HCT116 (cell line): ENCODE data around the gene UVRAG. TPM values are rescaled to one million over a fixed set of nuclear protein-coding genes. Genes with fewer than 3 reads are reported as not detected.

Source experiments
- ATAC-seq: fragments of 200-7000 bp; cut with Tn5 transposase; 2 replicates; pipeline ENCODE4 v1.9.1; 2020; ENCODE audit warnings: mild to moderate bottlenecking, moderate library complexity
- BruUV-seq: library from RNA; stranded (reverse); fragments of 400-500 nt; replicated peaks from 2 replicates; lab custom pipeline; 2021; lab: Mats Ljungman, UMichigan
- CTCF ChIA-PET: fragments of 300-600 bp; sonication (Branson Sonifier 250); formaldehyde crosslinking; loops from one replicate; lab custom pipeline; 2021; ENCODE audit warnings: antibody characterized with exemption; lab: Charles Lee
- POLR2A ChIA-PET: fragments of 300-600, 350-600 bp; sonication (Branson Sonifier 250); formaldehyde crosslinking; loops from one replicate; lab custom pipeline; 2021; ENCODE audit warnings: antibody characterized with exemption; lab: Charles Lee
- RAD21 ChIA-PET, 2 experiments: fragments of 300-600 bp; sonication (Branson Sonifier 250); formaldehyde crosslinking; loops; one replicate each; lab custom pipeline; 2023; ENCODE audit warnings: low total read pairs in 2 of 2; ENCODE audit not compliant: uncharacterized antibody in 2 of 2, unreplicated experiment in 2 of 2, low non-redundant PET in 1 of 2; lab: Charles Lee
- DNase-seq: peaks from one replicate; pipeline ENCODE4 v3.0.0-alpha.2; 2010; ENCODE audit warnings: low read depth, low spot score
- H2AFZ ChIP-seq: fragments of 200-600 bp; shearing (Covaris generic), sonication (generic); 2 replicates; pipeline ENCODE4 v1.6.1; 2017; ENCODE audit warnings: low read depth, mixed run types, mixed read lengths, antibody characterized with exemption, low read length; ENCODE audit not compliant: poor library complexity, severe bottlenecking
- H3K27ac ChIP-seq: 2 replicates; pipeline ENCODE4 v1.5.1; 2012; ENCODE audit warnings: low read depth, low read length
- H3K27me3 ChIP-seq: fragments of 200-600 bp; sonication (generic); 2 replicates; pipeline ENCODE4 v1.6.1; 2016; ENCODE audit warnings: mixed run types, low read length, mixed read lengths; ENCODE audit not compliant: insufficient read depth
- H3K36me3 ChIP-seq, 2 experiments: fragments of 200-500 bp in 1 of 2; fragments of 200-600 bp in 1 of 2; sonication (Bioruptor generic) in 1 of 2; sonication (generic) in 1 of 2; 2 replicates each; pipeline versions ENCODE4 v1.5.1 to v1.6.1; 2014 to 2016; ENCODE audit warnings: low read length in 2 of 2, inconsistent platforms in 1 of 2, mixed read lengths in 1 of 2, mixed run types in 1 of 2; ENCODE audit not compliant: insufficient read depth in 2 of 2, control insufficient read depth in 1 of 2
- H3K4me1 ChIP-seq, 2 experiments: fragments of 200-600 bp in 1 of 2; sonication (generic) in 1 of 2; 2 replicates each; pipeline versions ENCODE4 v1.5.1 to v1.6.1; 2012 to 2017; ENCODE audit warnings: low read length in 2 of 2, inconsistent platforms in 1 of 2, mild to moderate bottlenecking in 1 of 2, mixed read lengths in 1 of 2, mixed run types in 1 of 2, moderate library complexity in 1 of 2; ENCODE audit not compliant: insufficient read depth in 2 of 2, control insufficient read depth in 1 of 2
- H3K4me2 ChIP-seq: fragments of 200-600 bp; sonication (generic); 2 replicates; pipeline ENCODE4 v1.6.1; 2017; ENCODE audit warnings: mixed run types, low read length, mixed read lengths
- H3K4me3 ChIP-seq, 2 experiments: fragments of 200-600 bp in 1 of 2; sonication (generic) in 1 of 2; replicated peaks in 1 of 2; 2 replicates each; pipeline ENCODE4 v1.5.1; 2011 to 2016; ENCODE audit warnings: low read length in 2 of 2, control low read depth in 1 of 2, low read depth in 1 of 2, mild to moderate bottlenecking in 1 of 2, mixed read lengths in 1 of 2, mixed run types in 1 of 2
- H3K79me2 ChIP-seq: fragments of 200-600 bp; sonication (generic); 2 replicates; pipeline ENCODE4 v1.6.1; 2017; ENCODE audit warnings: mild to moderate bottlenecking, mixed run types, low read length, moderate library complexity, mixed read lengths; ENCODE audit not compliant: insufficient read depth
- H3K9ac ChIP-seq: fragments of 200-600 bp; sonication (generic); 2 replicates; pipeline ENCODE4 v1.6.1; 2016; ENCODE audit warnings: low read length, mixed read lengths
- H3K9me2 ChIP-seq: fragments of 200-600 bp; sonication (generic), shearing (Covaris generic); 2 replicates; pipeline ENCODE4 v1.6.1; 2017; ENCODE audit warnings: mixed run types, mild to moderate bottlenecking, moderate library complexity; ENCODE audit not compliant: insufficient read depth
- H3K9me3 ChIP-seq, 2 experiments: fragments of 200-500 bp in 1 of 2; fragments of 200-600 bp in 1 of 2; sonication (Bioruptor generic) in 1 of 2; sonication (generic) in 1 of 2; 2 replicates each; pipeline ENCODE4 v1.6.1; 2014 to 2017; ENCODE audit warnings: low read length in 2 of 2, mixed read lengths in 2 of 2, inconsistent platforms in 1 of 2, low read depth in 1 of 2, mild to moderate bottlenecking in 1 of 2, mixed run types in 1 of 2, moderate library complexity in 1 of 2; ENCODE audit not compliant: control insufficient read depth in 1 of 2, insufficient read depth in 1 of 2
- H4K20me1 ChIP-seq: fragments of 200-600 bp; sonication (generic), shearing (Covaris generic); 2 replicates; pipeline ENCODE4 v1.6.1; 2017; ENCODE audit warnings: mixed run types, mild to moderate bottlenecking, moderate library complexity; ENCODE audit not compliant: insufficient read depth
- ATF3 ChIP-seq: IDR thresholded peaks from 2 replicates; pipeline ENCODE4 v1.6.1; 2012
- CEBPB ChIP-seq: IDR thresholded peaks from 2 replicates; pipeline ENCODE4 v1.6.1; 2012; ENCODE audit warnings: low read depth
- EGR1 ChIP-seq: IDR thresholded peaks from 2 replicates; pipeline ENCODE4 v1.6.1; 2012; ENCODE audit warnings: low read depth
- FOSL1 ChIP-seq: IDR thresholded peaks from 2 replicates; pipeline ENCODE4 v1.6.1; 2012; ENCODE audit warnings: low read depth
- JUND ChIP-seq: IDR thresholded peaks from 2 replicates; pipeline ENCODE4 v1.6.1; 2012
- POLR2A ChIP-seq: IDR thresholded peaks from 2 replicates; pipeline ENCODE4 v1.7.0; 2011; ENCODE audit warnings: borderline replicate concordance; ENCODE audit not compliant: insufficient read depth, insufficient read length; ENCODE audit errors: extremely low read depth
- SIN3A ChIP-seq: IDR thresholded peaks from 2 replicates; pipeline ENCODE4 v1.6.1; 2012; ENCODE audit warnings: low read depth
- SP1 ChIP-seq: IDR thresholded peaks from 2 replicates; pipeline ENCODE4 v1.6.1; 2012; ENCODE audit warnings: low read depth
- TCF7L2 ChIP-seq: IDR thresholded peaks from 2 replicates; pipeline ENCODE4 v1.7.0; 2011; ENCODE audit warnings: borderline replicate concordance, inconsistent platforms; ENCODE audit not compliant: insufficient read depth, insufficient read length; ENCODE audit errors: extremely low read depth
- ZBTB33 ChIP-seq: IDR thresholded peaks from 2 replicates; pipeline ENCODE4 v1.6.1; 2011; ENCODE audit warnings: mild to moderate bottlenecking, low read length, moderate library complexity; ENCODE audit not compliant: insufficient replicate concordance; ENCODE audit errors: extremely low read depth
- ZNF274 ChIP-seq: fragments of 200-500 bp; sonication (Bioruptor generic); IDR thresholded peaks from 2 replicates; pipeline ENCODE4 v1.6.1; 2014; ENCODE audit warnings: mild to moderate bottlenecking, low read depth, low read length, inconsistent platforms
- intact Hi-C: fragments of 100-400 bp; cut with micrococcal nuclease; formaldehyde crosslinking; loops from 2 replicates; pipeline ENCODE4 v1.10.0; 2022
- total RNA-seq: library from RNA; stranded (reverse); gene quantifications from one replicate; pipeline ENCODE4 v1.2.1, GENCODE V29; 2021; ENCODE audit not compliant: unreplicated experiment

The UVRAG gene
- total RNA-seq, 1 experiment from 2014 or later: 12.3 TPM

GRCh38 chr11:76164081-76164480 is 349.1 kb downstream of the UVRAG start:
- H3K9ac ChIP-seq: no peak overlapping the region
- ATAC-seq (no peak), DNase-seq (no peak)
- CTCF ChIA-PET: no interaction called here
- RAD21 ChIA-PET: no interaction called here
- no peak overlapping the region for H3K27ac ChIP-seq
- no peak overlapping the region for H3K4me3 ChIP-seq
- H3K79me2 ChIP-seq: no peaks in the 10 kb centered on the region
- POLR2A ChIA-PET: no interaction called here
- TF ChIP-seq SP1: no peak
- no peak for TF ChIP-seq FOSL1
- no peak for TF ChIP-seq EGR1
- TF ChIP-seq TCF7L2: no peak
- no peak for TF ChIP-seq CEBPB
- no peak for TF ChIP-seq ZNF274
- TF ChIP-seq SIN3A: no peak
- no peak for TF ChIP-seq JUND
- no peak for TF ChIP-seq ZBTB33
- no peak for TF ChIP-seq POLR2A
- TF ChIP-seq ATF3: no peak
- H2AFZ ChIP-seq: no peak overlapping the region
- BruUV-seq: no TSS peak
- no peaks in the 10 kb centered on the region for H4K20me1 ChIP-seq
- no peaks in the 10 kb centered on the region for H3K9me3 ChIP-seq
- no peak overlapping the region for H3K4me2 ChIP-seq
- no peaks in the 10 kb centered on the region for H3K36me3 ChIP-seq
- H3K27me3 ChIP-seq: no peaks in the 10 kb centered on the region
- no peaks in the 10 kb centered on the region for H3K4me1 ChIP-seq
- intact Hi-C loops: no loop called here
- no peaks in the 10 kb centered on the region for H3K9me2 ChIP-seq
